ENCODE data around the gene ARMC5. TPM values are rescaled to one million over a fixed set of nuclear protein-coding genes. Genes with fewer than 3 reads are reported as not detected.
"Not testable (repeated sequence)": the region's sequence is repeated elsewhere in the genome, so short reads cannot be mapped to it uniquely, and the experiment has no call there.

ARMC5 gene
- polyA plus RNA-seq, 1 donor: 11.0 TPM

- no peak for DNase-seq
Measured at GRCh38 chr16:31436221-31437045, 22.9 kb upstream of the ARMC5 start.

- no peak for DNase-seq
Measured at GRCh38 chr16:31438414-31438813, 20.9 kb upstream of the ARMC5 start.

GRCh38 chr16:31439023-31439422, 20.3 kb upstream of the ARMC5 start:
- DNase-seq: not testable (repeated sequence)

- DNase-seq: no peak
Measured at GRCh38 chr16:31439519-31439918, 19.8 kb upstream of the ARMC5 start.

- no peak for DNase-seq
Measured at GRCh38 chr16:31440516-31441184, 18.7 kb upstream of the ARMC5 start.

- DNase-seq: no peak
Measured at GRCh38 chr16:31441956-31442355, 17.3 kb upstream of the ARMC5 start.

- not testable (repeated sequence) for DNase-seq
Measured at GRCh38 chr16:31445931-31446330, 13.4 kb upstream of the ARMC5 start.

- no peak for DNase-seq
Measured at GRCh38 chr16:31451201-31451600, 8.1 kb upstream of the ARMC5 start.

- no peak for DNase-seq
Measured at GRCh38 chr16:31451681-31452351, 7.5 kb upstream of the ARMC5 start.

GRCh38 chr16:31452631-31453106, 6.6 kb upstream of the ARMC5 start:
- DNase-seq: no peak

- no peak for DNase-seq
Measured at GRCh38 chr16:31453255-31454204, 5.8 kb upstream of the ARMC5 start.

GRCh38 chr16:31455601-31456314, 3.5 kb upstream of the ARMC5 start:
- no peak for DNase-seq

- no peak for DNase-seq
Measured at GRCh38 chr16:31456988-31457360, 2.3 kb upstream of the ARMC5 start.

- no peak for DNase-seq
Measured at GRCh38 chr16:31458073-31458843, 1.0 kb upstream of the ARMC5 start.

GRCh38 chr16:31459687-31460581, 633 bp downstream of the ARMC5 start:
- peak; percentile 100 for DNase-seq

GRCh38 chr16:31460582-31461002, 1.3 kb downstream of the ARMC5 start:
- no peak for DNase-seq

- no peak for DNase-seq
Measured at GRCh38 chr16:31461201-31461920, 2.1 kb downstream of the ARMC5 start.

- DNase-seq: no peak
Measured at GRCh38 chr16:31461921-31462804, 2.9 kb downstream of the ARMC5 start.

Data from hindlimb muscle (tissue), 1 donor.